HG03060 (cell line): Measurements from ENCODE around the gene PBX4.

Experiments used
- ATAC-seq: cut with Tn5 transposase; IDR thresholded peaks from one replicate; pipeline ENCODE4 v1.9.1; 2021; ENCODE audit warnings: low read depth, moderate number of reproducible peaks; ENCODE audit not compliant: unreplicated experiment

PBX4 gene

GRCh38 chr19:19530889-19531288, 87.6 kb downstream of the PBX4 start:
- no peak for ATAC-seq

GRCh38 chr19:19530423-19530804, 88.1 kb downstream of the PBX4 start:
- no peak for ATAC-seq

- ATAC-seq, result no peak
Measured at GRCh38 chr19:19529783-19530422, 88.6 kb downstream of the PBX4 start.

GRCh38 chr19:19528721-19529490, 89.6 kb downstream of the PBX4 start, which contains the start of gene YJEFN3:
Gene YJEFN3, plus strand, starts transcription at chr19:19528911. Its CDS starts 22 bp downstream, at chr19:19528933.
- no peak for ATAC-seq

GRCh38 chr19:19527674-19528625, 90.5 kb downstream of the PBX4 start:
- no peak for ATAC-seq

GRCh38 chr19:19527371-19527656, 91.2 kb downstream of the PBX4 start:
- no peak for ATAC-seq

GRCh38 chr19:19526581-19527370, 91.7 kb downstream of the PBX4 start:
- ATAC-seq, result no peak

- ATAC-seq, result no peak
Measured at GRCh38 chr19:19525611-19526380, 92.7 kb downstream of the PBX4 start.

- no peak for ATAC-seq
Measured at GRCh38 chr19:19524053-19524452, 94.4 kb downstream of the PBX4 start.

GRCh38 chr19:19523177-19523576, 95.3 kb downstream of the PBX4 start:
- no peak for ATAC-seq

- ATAC-seq, result no peak
Measured at GRCh38 chr19:19520989-19521388, 97.5 kb downstream of the PBX4 start.

- ATAC-seq, result no peak
Measured at GRCh38 chr19:19517235-19517619, 101.3 kb downstream of the PBX4 start.

GRCh38 chr19:19515642-19516519, 102.6 kb downstream of the PBX4 start, which contains the start of gene NDUFA13:
Gene NDUFA13, plus strand, starts transcription at chr19:19516225. Its CDS starts 14 bp downstream, at chr19:19516239.
- peak; percentile 68 for ATAC-seq

- ATAC-seq, result no peak
Measured at GRCh38 chr19:19514881-19515641, 103.4 kb downstream of the PBX4 start, which contains the start of gene TSSK6. Gene TSSK6, minus strand, starts transcription at chr19:19515548. Its CDS starts 121 bp downstream, at chr19:19515427.

GRCh38 chr19:19514215-19514657, 104.3 kb downstream of the PBX4 start:
- ATAC-seq, result no peak

- no peak for ATAC-seq
Measured at GRCh38 chr19:19513682-19514081, 104.8 kb downstream of the PBX4 start.
